Measurements from ENCODE around the gene ARMC3. TPM values are rescaled to one million over a fixed set of nuclear protein-coding genes. Genes with fewer than 3 reads are reported as not detected.

ARMC3 gene
- total RNA-seq, 1 experiment from 2014 or later = 0.28 TPM

DNA sequence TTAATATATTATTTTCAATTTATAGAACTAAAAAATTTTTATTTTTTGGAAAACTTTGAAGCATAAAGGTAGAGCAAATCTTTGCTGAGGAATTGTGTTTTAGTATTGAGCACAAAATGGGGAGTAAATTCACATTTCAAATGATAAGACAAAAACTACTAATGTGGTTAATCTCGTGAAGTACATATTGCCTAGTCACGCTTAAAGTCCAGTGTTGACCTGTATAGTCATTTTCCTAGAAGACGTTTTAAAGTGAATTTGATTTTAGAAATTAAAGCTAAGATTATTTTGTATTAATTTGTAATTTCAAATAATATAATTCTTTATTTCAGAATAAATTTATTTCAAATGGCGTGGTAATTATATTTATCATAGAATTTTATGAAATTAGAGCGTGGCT is 110.3 kb downstream of the ARMC3 start:
- no peaks in the 10 kb centered on the region for H3K4me1 Mint-ChIP-seq
- no peaks in the 10 kb centered on the region for H3K27me3 Mint-ChIP-seq (ENCODE audit: low read depth)
- no peak overlapping the region for H3K27ac Mint-ChIP-seq
- H3K36me3 Mint-ChIP-seq = no peaks in the 10 kb centered on the region
- DNase-seq (ENCODE audit: low spot score) = no peak
- TF ChIP-seq SMAD3 (CRISPR knock-in tag; IDR thresholded peaks at IDR 0.05; ENCODE audit: borderline replicate concordance) (no peak), AR (CRISPR knock-in tag; IDR thresholded peaks at IDR 0.05) (no peak), ZNF232 (CRISPR knock-in tag; IDR thresholded peaks at IDR 0.05) (no peak), CREB1 (CRISPR knock-in tag; IDR thresholded peaks at IDR 0.05) (no peak), ZNF671 (CRISPR knock-in tag; IDR thresholded peaks at IDR 0.05) (no peak), ESRRA (CRISPR knock-in tag; IDR thresholded peaks at IDR 0.05; ENCODE audit: borderline replicate concordance) (no peak), ELF4 (CRISPR knock-in tag; IDR thresholded peaks at IDR 0.05; ENCODE audit: low read depth) (no peak), JAZF1 (CRISPR knock-in tag; IDR thresholded peaks at IDR 0.05) (no peak), ZNF263 (CRISPR knock-in tag; IDR thresholded peaks at IDR 0.05; ENCODE audit: low read depth) (no peak), KAT7 (CRISPR knock-in tag; IDR thresholded peaks at IDR 0.05; ENCODE audit: borderline replicate concordance) (no peak), EMX1 (CRISPR knock-in tag; IDR thresholded peaks at IDR 0.05) (no peak)
- TF ChIP-seq, protein P1, sequence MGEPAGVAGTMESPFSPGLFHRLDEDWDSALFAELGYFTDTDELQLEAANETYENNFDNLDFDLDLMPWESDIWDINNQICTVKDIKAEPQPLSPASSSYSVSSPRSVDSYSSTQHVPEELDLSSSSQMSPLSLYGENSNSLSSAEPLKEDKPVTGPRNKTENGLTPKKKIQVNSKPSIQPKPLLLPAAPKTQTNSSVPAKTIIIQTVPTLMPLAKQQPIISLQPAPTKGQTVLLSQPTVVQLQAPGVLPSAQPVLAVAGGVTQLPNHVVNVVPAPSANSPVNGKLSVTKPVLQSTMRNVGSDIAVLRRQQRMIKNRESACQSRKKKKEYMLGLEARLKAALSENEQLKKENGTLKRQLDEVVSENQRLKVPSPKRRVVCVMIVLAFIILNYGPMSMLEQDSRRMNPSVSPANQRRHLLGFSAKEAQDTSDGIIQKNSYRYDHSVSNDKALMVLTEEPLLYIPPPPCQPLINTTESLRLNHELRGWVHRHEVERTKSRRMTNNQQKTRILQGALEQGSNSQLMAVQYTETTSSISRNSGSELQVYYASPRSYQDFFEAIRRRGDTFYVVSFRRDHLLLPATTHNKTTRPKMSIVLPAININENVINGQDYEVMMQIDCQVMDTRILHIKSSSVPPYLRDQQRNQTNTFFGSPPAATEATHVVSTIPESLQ (CRISPR knock-in tag; IDR thresholded peaks at IDR 0.05) = no peak
- H3K9me3 Mint-ChIP-seq = peaks cover 6% of the 10 kb centered on the region
- ATAC-seq = no peak
- no peak overlapping the region for H3K4me3 Mint-ChIP-seq
- POLR2A ChIA-PET = no interaction called here
- CTCF ChIA-PET = no interaction called here

DNA sequence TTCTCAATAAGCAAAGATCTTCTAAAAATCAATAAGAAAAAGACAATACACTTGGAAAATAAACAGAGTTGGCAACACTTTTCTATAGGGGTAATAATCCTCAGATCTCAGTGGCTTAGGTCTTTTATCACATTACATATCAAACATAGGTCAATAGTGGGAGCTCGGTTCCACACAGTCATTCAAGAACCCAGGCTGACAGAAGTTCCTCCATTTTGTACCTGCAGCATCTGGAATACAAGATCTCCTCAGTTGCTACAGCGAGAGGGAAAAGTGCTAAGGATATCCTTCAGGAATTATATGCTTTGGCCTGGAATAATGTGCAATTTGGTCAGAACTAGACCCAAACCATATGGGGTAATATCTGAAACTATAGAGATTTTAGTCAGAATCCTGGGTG is 112.1 kb downstream of the ARMC3 start:
- H3K27me3 Mint-ChIP-seq (ENCODE audit: low read depth) = no peaks in the 10 kb centered on the region
- CTCF ChIA-PET = interaction anchor here (1.6 kb wide), 1 partner anchor 9 kb away, joined by 3 read pairs; no protein-coding TSS in a partner anchor
- ATAC-seq = no peak
- peaks cover 6% of the 10 kb centered on the region for H3K9me3 Mint-ChIP-seq
- H3K4me1 Mint-ChIP-seq = no peaks in the 10 kb centered on the region
- H3K4me3 Mint-ChIP-seq = no peak overlapping the region
- POLR2A ChIA-PET = no interaction called here
- no peaks in the 10 kb centered on the region for H3K36me3 Mint-ChIP-seq
- DNase-seq (ENCODE audit: low spot score) = no peak
- no peak overlapping the region for H3K27ac Mint-ChIP-seq
- TF ChIP-seq IRF2 (CRISPR knock-in tag; IDR thresholded peaks at IDR 0.05; ENCODE audit: borderline replicate concordance, low read depth) (no peak), ZNF423 (CRISPR knock-in tag; IDR thresholded peaks at IDR 0.05) (no peak), FOXJ3 (CRISPR knock-in tag; IDR thresholded peaks at IDR 0.05; ENCODE audit: borderline replicate concordance) (no peak), GTF2I (CRISPR knock-in tag; conservative IDR thresholded peaks at IDR 0.05) (no peak), RORB (CRISPR knock-in tag; IDR thresholded peaks at IDR 0.05) (no peak)

DNA sequence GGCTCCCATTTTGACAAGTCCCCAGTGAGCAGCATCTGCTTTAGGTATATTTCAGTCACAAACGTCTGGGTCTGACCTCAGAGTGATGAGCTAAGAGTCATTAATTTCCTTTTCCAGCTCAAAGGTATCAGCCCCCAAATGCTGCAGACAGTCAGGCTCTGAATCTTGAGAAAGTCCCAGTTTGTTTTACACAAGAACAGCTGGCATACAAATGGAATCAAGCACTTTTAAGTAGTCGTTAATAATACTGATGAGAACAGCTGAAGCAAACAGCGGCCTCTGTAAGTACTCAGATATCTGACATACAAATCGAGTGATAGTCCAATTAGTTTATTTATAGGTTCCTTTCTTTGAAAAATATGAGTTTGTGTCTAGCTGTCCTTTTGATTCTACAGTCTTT is 118.2 kb downstream of the ARMC3 start:
- POLR2A ChIA-PET = interaction anchor here (1.6 kb wide), 1 partner anchor 9 kb away, joined by 4 read pairs; no protein-coding TSS in a partner anchor
- Mint-ChIP-seq H3K4me1 (peaks cover under 1% of the 10 kb centered on the region; the same call in 1 of the 2 replicates), H3K36me3 (no peaks in the 10 kb centered on the region), H3K27ac (no peak overlapping the region), H3K9me3 (no peaks in the 10 kb centered on the region), H3K27me3 (ENCODE audit: low read depth) (no peaks in the 10 kb centered on the region), H3K4me3 (no peak overlapping the region)
- DNase-seq (ENCODE audit: low spot score) (no peak), ATAC-seq (no peak)
- CTCF ChIA-PET = interaction anchor here (1.3 kb wide), 1 partner anchor 10 kb away, joined by 3 read pairs; no protein-coding TSS in a partner anchor
- TF ChIP-seq ERG (CRISPR knock-in tag; IDR thresholded peaks at IDR 0.05) (no peak), HMGXB4 (CRISPR knock-in tag; IDR thresholded peaks at IDR 0.05) (no peak), MLX (CRISPR knock-in tag; IDR thresholded peaks at IDR 0.05) (no peak), FOXP1 (CRISPR knock-in tag; IDR thresholded peaks at IDR 0.05; ENCODE audit: borderline replicate concordance) (no peak)
- TF ChIP-seq, protein P2, sequence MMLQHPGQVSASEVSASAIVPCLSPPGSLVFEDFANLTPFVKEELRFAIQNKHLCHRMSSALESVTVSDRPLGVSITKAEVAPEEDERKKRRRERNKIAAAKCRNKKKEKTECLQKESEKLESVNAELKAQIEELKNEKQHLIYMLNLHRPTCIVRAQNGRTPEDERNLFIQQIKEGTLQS (CRISPR knock-in tag; conservative IDR thresholded peaks at IDR 0.05) = no peak
